Frontal cortex (tissue), 4 donors: ENCODE data around the gene GOLGA6B. TPM values are rescaled to one million over a fixed set of nuclear protein-coding genes. Genes with fewer than 3 reads are reported as not detected.
"Not testable (repeated sequence)": the region's sequence is repeated elsewhere in the genome, so short reads cannot be mapped to it uniquely, and the experiment has no call there.

Experiments used
- DNase-seq, 2 donors: peaks; one replicate each; pipeline ENCODE4 v3.0.0; 2012; ENCODE audit warnings: low spot score in 2 of 2
- FAIRE-seq: peaks from 2 replicates; lab custom pipeline; 2012; peaks lifted over from hg19 to GRCh38; lab: Jason Lieb, UNC
- total RNA-seq: library from RNA; depleted of rRNA; stranded (reverse); fragments of >200 nt; gene quantifications from one replicate; pipeline ENCODE4 v1.2.3, GENCODE V29; 2014
- donor health status: control.
- donor health status: control.
- donor health status: control.

GOLGA6B gene, protein sequence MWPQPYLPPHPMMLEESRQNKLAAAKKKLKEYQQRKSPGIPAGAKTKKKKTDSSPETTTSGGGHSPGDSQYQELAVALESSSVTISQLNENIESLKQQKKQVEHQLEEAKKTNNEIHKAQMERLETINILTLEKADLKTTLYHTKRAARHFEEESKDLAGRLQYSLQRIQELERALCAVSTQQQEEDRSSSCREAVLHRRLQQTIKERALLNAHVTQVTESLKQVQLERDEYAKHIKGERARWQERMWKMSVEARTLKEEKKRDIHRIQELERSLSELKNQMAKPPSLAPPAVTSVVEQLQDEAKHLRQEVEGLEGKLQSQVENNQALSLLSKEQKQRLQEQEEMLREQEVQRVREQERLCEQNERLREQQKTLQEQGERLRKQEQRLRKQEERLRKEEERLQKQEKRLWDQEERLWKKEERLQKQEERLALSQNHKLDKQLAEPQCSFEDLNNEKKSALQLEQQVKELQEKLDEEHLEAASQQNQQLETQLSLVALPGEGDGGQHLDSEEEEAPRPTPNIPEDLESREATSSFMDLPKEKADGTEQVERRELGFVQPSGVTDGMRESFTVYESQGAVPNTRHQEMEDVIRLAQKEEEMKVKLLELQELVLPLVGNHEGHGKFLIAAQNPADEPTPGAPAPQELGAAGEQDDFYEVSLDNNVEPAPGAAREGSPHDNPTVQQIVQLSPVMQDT
- not detected for total RNA-seq

DNA sequence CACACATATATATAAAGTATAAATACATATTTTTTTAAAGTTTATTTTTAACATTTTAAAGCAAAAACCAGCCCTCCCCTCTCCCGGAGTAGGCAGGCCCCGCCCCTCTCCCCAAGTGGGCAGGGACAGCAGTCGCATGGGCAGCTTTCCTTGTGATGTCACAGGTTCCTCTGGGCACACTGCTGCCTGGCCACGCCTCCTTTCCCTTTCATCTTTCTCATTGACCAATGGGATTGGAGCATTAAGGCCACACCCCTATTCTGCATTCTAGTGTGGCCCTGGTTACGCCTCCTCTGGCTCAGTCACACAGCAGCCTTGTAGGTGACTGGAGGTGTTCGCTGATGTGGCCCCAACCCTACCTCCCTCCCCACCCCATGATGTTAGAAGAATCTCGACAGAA is at the start of gene GOLGA6B:
TSS of gene GOLGA6B (plus strand) at position 301 of the 400 bp plus-strand sequence. CDS start at position 342, 41 bp downstream.
- FAIRE-seq, DNase-seq: not testable (repeated sequence)

DNA sequence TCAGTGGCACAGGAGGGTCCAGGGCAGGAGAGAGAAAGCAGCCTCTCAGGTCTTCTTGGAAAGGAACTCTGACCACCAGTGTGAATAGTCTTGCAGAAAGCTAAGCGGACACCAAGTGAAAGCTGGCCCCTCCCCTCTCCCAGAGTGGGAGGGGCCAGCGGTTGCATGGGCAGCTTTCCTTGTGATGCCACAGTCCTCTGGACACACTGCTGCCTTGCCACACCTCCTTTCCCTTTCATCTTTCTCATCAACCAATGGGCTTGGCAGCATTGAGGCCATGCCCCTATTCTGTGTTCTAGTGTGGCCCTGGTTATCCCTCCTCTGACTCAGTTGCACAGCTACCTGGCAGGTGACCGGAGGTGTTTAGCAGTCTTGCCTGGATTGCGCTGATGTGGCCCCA is 49.7 kb upstream of the GOLGA6B start:
- no peak for DNase-seq

DNA sequence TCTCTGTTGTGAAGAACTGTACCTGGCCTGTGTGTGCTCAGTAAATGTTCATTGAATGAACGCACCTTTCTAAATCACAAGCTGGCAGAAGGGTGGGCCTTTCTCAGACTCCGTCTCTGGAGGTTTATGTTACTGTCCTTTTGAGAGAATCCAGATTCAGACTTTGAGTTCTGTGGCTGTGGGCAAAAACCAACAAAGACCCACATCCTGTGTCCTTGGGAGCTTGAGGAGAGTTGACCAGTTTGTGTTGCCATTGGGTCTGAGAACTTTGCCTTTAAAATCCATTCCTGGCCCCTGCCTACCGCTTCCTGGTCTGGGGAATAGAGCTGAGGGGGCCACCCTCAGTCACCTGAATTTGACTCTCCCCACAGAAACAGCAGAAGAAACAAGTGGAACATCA is 46.4 kb upstream of the GOLGA6B start:
- DNase-seq, FAIRE-seq: not testable (repeated sequence)

More for the DNA sequence above, 49.7 kb upstream of the GOLGA6B start:
- no peak for FAIRE-seq

DNA sequence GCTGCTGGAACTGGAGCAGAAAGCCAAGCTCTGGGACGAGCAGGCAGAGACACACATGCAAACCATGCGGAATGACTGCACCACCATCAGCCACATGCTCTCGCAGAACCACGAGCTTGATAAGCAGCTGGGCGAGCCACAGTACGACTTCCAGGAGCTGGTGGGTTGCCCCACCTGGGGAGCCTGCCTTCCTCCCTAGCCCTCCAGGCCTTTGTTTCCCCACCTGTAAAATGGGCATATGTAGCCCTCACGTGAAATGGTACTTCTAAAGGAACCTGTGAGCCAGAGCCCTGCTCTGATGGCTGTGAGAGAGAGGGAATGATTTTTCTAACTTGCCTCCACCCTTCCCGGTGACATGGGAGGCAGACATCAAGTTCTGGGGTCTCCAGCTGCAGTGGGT is 44.6 kb upstream of the GOLGA6B start:
- FAIRE-seq (no peak), DNase-seq (no peak)

DNA sequence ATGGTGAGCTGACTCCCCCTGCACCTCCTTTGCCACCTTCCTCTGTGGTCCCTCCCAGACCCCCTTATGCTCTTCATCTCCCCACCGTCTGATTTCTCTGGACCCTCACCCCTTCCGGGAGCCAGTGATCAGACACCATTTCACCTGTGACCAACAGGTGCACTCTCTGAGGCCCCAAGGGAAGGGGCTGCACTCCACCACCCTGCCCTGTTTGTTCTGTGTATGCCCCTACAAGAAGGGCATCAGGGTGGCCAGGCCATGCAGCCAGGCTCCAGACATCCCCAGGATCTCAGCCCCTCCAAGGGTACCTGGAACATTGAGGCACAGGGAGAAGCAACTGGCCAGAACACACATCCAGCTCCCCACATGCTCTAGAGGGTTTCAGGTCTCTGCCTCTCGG is 42.2 kb upstream of the GOLGA6B start:
- not testable (repeated sequence) for FAIRE-seq, DNase-seq

DNA sequence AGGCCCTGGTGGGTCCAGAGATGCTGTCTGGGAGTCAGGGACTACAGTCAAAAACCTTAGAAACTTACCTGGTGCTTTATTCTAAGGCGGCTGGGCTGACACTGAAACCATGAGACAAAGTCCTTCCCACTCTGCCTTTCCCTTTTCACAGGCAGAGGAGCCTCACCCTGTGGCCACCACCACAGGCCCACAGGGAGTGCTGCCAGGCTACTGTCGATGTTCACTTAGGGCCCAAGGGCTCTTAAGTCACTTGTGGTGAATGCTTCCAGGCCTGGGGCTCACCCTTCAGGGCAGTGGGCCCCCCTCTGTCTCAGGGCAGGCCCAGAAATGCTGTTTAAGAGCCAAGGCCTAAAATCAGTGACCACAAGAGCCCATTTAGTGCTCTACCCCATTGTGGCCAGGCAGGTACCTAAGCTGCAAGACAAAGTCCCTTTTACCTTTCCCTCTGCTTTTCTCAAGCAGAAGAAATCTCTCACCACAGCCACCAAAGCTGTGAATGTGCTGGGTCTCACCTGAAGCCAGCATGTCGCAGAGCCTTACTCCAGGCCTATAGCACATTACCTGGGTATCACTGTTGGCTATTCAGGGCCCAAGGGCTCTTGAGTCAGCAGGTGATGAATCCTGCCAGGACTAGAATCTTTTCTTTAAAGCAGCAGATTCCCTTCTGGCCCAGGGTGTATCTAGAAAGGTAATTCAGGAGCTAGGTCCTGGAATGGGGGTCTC is 39.5 kb upstream of the GOLGA6B start:
- FAIRE-seq = no peak

DNA sequence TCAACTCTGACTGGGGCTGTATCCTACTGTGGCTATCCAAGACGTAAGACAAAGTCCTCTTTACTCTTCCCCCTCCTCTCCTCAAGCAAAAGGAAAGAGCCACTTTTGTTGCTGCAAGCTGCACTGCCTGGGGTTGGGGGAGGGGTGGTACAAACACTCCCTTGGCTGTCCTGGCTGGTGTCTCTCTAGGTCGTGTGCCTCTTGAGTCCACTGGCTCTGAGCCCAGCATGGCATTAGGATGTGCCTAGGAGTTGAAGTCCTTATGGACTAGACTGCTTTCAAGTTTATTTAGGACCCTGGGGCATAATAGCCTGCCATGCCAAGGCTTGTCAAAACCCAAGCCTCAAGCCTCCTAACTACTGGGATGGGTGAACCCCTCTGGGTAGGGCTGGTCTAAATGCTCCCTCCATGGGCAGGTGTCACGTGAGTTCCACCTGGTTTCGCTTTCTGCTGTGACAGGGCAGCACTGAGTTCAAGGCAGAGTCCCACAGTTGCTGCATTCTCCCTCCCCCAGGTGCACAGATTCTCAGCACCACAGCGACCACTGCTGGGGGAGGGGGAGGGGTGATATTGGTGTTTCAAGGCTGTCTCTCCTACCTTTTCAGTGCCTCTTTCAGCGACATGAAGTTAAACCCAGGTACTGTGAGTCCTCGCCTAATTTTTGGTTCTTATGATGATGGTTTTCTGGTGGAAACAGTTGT is 38.8 kb upstream of the GOLGA6B start:
- not testable (repeated sequence) for DNase-seq, FAIRE-seq

More for the DNA sequence above, 39.5 kb upstream of the GOLGA6B start:
- DNase-seq = no peak

DNA sequence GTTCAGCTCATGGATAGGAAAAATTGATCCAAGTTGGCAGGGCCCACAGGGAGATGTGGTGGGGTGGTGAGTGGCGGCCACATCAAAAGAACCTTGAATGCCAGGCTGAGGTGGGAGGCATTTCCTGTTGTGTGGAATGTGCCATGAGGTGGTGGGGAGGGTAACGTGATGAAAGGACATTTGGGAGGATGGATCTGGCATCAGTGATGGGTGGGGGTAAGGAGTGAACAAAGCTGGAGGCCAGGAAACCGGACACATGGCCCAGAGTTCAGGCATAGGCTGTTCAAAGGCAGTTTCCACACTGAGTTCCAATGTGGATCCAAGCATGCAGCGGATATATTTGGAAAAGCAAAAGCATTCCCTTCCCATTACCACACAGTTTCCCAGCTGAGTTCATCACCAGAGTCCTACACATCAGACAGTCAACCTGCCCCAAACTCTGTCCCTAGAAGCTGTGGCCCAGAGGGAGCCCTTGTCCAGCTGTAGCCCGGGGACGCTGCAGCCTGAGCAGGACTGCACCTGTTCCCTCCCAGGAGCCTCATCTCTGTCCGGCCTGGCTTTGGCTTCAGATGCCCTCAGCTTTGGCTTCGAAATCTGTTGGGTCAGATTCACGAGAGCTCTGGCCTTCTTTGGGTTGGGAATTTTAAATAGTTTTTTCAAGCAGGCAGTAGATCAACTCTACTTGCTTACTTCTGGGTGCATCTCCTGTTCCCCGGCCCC is 37.8 kb upstream of the GOLGA6B start:
- no peak for FAIRE-seq
- DNase-seq = no peak

DNA sequence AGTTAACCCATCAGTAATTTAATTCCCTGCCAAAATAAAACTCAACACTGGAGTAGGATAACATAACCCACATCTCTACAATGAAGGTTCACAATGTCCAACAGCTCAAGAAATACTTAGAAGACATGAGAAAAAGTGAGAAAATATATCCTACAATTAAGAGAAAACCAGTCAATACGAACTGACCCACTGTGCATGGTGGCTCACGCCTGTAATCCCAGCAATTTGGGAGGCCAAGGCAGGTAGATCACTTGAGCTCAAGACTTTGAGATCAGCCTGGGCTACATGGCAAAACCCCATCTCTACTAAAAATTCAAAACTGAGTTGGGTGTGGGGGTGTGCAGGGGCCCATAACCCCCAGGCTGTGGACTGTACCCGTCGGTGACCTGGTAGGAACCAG is 30.6 kb upstream of the GOLGA6B start:
- FAIRE-seq, DNase-seq: not testable (repeated sequence)

DNA sequence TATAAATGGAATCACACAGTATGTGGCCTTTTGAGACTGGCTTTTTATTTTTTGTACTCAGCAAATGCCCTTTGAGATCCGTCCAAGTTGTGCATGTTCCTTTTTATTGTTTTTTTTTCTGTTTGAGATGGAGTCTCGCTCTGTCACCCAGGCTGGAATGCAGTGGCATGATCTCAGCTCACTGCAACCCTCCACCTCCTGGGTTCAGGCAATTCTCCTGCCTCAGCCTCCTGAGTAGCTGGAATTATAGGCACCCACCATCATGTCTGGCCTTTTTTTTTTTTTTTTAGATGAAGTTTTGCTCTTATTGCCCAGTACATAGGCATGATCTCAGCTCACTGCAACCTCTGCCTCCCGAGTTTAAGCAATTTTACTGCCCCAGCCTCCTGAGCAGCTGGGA is 28.3 kb upstream of the GOLGA6B start:
- FAIRE-seq, DNase-seq: not testable (repeated sequence)

DNA sequence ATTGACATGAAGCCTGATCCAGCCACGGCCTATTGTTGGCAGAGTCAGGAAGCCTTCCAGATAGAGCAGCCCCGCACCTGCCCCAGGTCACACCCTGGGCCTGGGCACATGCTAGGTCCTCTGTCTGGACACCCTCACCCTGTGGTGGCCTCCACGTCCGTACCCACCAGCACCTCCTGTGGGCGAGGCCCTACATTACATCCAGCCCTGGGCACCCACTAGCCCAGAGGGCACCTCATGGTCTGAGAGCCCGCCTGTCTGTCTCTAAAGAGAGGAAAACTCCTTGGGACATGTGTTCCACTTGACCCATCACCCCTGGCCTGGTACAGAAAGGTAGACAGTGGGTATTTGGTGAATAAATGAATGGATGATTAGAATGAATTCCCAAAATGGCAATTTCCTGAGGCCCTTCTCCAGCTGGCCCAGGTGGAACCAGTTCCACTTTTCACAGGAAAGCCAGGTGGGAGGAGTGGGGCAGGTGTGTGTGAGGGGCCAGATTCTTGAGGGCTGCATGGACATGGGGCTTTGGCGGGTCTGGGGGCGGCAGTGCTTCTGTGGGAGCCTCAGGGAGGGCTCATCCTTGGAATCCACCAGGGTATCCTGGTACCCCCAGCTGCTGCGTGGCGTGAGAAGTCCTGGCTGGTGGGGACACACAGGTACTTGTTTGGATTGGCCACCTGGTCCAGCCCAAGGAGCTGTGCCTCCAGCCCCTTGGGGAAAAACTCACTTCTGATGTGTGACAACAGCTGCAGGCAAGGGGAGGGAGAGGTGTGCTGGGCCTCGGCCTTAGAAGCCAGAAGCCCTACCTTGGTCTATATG is 26.0 kb upstream of the GOLGA6B start:
- FAIRE-seq, DNase-seq: not testable (repeated sequence)

DNA sequence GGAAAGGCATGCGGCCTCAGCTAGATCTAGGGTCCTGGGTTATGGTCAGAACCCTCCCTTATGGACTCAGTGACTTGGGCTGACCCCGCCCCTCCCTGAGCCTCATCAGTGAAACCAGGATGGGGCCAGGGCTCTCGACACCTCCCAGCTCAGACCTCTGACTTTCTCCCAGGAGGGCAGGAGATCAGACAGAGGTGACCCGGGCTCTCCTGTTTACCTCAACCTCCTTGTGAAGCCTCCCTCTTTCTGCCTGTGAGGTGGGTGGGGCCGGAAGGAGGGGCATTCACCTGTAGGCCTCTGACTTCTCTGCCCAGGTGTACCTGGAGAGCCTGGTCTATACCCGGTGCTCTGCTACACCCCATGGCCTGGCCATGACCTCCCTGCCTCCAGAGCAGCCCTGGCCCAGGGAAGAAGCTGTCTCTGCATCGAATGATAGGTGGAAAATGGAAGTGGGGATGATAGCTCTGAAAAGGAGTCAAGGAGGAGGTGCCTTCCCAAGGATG is 25.4 kb upstream of the GOLGA6B start:
- FAIRE-seq, DNase-seq: not testable (repeated sequence)

DNA sequence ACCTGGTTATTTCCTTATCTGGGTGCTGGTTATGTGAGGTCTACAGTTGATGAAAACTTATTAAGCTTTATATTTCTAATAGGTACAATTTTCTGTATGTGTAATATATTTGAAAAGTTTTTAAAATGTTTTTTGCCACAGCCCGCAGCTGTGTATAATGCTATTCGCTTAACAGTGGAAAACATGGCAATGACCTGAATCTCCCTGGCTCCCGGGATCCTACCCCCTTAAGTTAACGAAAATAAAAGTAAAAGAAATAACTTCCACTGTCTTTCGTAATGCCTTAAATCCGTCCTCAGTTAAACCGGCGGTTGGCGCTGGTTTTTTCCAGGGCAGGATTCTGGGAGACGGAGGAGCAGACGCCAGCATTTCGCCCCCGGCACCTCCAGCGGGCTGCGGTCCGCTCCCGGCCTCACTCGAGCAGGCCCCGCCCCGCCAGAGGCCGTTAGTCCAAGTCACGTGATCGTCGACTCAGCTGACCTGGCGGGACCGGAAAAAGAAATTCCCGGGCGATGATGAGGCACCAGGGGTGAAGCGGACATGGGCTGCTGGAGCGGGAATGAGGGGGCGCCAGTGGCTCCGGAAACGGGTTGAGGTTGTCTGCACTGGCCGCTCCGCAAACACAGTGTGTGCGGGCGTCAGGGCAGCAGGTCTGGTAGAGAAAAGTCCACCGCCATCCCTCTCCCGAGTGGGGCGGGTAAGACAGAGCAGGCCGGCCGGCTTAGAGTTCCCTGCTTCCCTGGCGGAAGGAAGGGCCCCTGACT is 17.8 kb upstream of the GOLGA6B start:
- DNase-seq, FAIRE-seq: not testable (repeated sequence)

DNA sequence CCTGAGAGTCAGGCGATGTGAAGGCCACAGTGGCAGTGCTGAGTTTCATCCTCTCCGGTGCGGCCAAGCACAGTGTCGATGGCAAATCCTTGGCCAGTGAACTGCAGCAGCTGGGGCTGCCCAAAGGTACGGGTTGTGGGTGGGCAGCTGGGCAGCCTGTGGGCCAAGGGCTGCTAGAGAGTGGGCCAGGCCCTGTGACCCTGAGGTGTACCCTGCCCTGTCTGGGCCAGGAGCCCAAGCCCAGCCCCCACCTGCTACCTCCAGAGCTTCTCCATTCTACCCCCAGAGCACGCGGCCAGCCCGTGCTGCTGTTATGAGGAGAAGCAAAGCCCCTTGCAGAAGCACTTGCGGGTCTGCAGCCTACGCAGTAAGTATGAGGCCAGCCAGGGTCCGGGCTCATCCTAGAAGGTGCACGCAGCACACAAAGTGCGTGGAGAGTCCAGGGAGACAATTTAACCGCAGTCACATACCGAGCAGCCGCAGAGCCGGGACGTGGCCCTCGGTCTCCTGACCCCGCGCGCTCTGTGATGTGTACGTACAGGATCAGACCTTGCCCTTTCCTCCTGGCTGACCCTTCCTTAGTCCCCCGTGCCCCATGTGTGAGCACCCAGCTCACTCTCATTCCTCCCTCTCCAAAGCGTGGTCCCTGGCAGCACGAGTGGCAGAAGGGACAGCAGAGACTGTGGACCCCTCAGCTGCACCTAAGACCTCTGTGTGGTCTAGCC is 14.6 kb upstream of the GOLGA6B start:
- not testable (repeated sequence) for FAIRE-seq, DNase-seq

DNA sequence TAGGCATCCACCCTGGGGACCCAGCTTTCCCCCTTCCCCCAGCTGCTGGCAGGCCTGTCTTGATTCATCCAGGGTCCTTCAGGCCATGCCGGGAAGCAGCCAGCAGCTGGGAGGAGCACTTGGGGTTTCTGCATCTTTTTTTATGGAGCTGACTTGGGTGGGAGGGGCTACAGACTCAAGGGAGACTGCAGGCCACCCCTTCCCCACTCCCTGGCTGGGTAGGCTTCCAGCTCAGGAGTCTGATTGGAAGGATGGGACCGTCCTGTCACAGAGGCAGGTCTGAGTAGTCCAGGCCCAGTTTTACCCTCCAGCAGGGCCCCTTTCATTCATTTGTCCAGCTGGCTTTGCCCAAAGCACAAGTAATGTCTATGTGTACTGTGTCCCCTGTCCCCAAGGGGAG is 12.2 kb upstream of the GOLGA6B start:
- not testable (repeated sequence) for DNase-seq, FAIRE-seq

DNA sequence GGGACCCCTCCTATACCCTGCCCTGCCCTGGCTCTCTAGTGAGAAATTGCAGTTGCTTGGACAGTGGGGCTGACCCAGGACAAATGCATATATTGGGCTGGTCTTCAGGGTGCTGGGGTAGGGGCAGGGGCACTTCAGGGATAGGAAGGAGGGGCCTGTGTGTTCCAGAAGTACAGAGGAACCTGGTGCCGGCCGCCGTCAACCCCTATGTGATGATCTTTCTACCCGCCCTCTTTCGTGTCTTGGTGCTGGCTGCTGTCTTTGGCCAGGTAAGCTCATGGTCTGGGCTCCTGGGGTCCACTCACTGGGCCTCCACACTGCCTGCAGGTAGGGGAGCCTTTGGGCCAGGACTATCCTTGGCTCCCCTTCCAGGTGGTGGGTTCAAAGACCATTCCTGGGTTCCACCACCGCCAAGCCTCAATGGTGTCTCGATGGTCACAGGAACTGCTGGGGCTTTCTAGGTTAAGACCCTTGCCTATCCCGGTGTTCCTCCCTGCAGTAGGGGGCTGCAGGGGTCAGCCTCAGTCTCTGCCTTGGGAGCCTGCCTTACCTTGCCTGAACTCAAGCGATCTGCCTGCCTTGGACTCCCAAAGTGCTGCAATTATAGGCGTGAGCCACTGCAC is 5.8 kb upstream of the GOLGA6B start:
- not testable (repeated sequence) for FAIRE-seq, DNase-seq
